GM12801 (cell line): ENCODE results near the gene COL2A1.

ENCODE experiments used
- TF ChIP-seq, protein P1 (sequence below): IDR thresholded peaks from one replicate; pipeline ENCODE4 v1.5.1; 2011; ENCODE audit warnings: control low read depth; ENCODE audit not compliant: insufficient read length; ENCODE audit errors: extremely low read depth

Gene COL2A1

DNA sequence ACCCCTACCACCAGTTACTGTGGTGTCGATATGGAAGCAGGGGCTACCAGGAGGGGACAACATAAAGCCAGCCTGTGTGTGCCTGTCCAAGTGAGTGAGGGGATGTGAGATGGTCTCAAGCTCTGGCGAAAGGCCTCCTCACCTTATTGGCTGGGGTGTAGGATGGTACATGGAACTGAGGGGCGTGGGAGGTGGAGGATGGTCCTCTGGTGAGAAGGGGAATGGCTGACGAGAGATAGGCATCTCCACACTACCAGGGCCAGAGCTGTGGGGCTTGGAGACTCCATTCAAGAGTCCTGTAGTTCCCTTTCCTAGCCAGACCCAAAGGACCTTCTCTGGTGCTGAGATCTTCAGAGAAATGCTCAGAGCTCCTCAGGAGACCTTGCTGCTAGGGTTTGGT is 32.5 kb upstream of the COL2A1 start:
- TF ChIP-seq, protein P1, sequence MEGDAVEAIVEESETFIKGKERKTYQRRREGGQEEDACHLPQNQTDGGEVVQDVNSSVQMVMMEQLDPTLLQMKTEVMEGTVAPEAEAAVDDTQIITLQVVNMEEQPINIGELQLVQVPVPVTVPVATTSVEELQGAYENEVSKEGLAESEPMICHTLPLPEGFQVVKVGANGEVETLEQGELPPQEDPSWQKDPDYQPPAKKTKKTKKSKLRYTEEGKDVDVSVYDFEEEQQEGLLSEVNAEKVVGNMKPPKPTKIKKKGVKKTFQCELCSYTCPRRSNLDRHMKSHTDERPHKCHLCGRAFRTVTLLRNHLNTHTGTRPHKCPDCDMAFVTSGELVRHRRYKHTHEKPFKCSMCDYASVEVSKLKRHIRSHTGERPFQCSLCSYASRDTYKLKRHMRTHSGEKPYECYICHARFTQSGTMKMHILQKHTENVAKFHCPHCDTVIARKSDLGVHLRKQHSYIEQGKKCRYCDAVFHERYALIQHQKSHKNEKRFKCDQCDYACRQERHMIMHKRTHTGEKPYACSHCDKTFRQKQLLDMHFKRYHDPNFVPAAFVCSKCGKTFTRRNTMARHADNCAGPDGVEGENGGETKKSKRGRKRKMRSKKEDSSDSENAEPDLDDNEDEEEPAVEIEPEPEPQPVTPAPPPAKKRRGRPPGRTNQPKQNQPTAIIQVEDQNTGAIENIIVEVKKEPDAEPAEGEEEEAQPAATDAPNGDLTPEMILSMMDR, result no peak

DNA sequence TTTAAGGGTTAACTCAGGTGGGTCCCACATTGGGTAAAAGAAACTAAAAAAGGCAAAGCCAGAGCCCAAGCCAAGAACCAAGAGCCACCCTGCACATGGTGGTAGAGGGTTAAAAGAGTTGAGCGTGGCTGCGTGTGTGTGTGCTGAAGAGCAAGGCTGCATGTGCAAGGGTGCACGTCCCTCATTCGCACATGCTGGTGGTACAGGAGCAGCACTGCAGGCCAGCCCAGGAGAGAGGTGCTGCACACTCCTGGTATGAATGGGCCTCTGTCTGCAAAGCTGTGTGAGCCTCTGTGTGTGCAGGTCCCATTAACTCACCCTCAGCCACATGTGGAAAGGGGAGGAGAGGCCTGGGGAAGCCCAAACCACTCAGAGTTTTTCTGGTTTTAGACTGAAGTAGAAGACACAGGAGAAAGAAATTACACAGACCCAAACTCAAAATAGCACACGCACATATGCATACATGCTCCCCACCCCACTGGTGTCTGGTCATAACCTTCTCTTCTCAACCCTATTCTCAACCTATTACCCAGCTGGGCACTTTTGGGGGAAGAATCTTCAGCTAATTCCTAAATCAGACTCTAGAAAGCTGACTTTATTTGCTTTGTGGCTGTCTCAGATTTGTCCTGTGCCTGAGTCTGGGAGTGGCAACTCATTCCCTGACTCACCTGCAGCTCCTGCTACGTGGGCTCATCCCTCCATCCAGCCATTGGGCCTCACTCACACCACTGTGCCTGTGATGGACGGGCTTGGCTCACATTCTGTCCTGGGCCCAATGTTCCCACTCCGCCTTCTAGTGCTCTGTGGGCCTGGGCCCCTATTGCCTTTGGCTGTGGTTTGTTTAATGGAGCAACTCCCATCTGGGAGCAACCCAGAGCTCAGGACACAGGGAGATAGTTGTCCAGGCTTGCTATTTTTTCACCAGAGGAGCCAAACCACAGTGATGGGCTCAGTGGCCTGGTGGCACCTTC is 30.8 kb upstream of the COL2A1 start:
- TF ChIP-seq, protein P1, result no peak

DNA sequence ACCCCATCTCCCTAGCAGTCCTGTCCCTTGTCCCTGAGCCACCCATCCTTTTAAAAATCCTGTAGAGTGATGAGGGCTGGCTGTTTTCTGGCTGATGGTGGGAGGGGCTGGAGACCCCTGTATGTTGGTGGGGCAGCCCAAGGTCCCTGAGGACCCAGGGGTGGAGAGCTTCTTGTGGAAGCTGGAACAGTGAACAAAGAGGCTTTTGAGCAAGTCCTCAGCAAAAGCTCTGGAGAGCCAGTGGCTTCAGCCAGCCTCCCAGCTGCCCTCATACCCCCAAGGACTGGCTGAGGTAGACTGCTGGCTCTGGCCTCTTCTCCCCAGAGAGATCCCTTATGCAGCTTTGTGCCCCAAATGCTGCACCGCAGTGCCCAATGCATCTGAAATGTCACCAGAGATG is 29.2 kb upstream of the COL2A1 start:
- TF ChIP-seq, protein P1, result no peak

DNA sequence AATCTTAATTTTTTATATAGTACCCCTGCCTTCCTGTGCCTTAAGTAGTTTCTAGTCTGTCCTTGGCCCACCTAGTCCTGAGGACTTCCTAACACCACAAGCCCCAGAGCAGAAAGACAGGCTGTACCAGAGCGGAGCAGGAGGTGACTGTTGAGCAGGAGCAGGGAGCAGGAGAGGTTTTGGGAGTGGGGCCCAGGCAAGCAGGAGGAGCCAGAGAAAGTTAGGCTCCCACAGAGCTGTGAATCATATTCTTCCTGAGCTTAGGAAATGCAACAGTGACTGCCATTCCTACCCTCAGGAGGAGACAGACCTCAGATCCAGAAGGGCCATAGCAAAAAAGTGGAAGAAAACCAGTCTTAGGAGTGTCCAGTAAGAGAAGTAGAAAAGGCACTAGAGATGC is 28.3 kb upstream of the COL2A1 start:
- TF ChIP-seq, protein P1, result no peak

DNA sequence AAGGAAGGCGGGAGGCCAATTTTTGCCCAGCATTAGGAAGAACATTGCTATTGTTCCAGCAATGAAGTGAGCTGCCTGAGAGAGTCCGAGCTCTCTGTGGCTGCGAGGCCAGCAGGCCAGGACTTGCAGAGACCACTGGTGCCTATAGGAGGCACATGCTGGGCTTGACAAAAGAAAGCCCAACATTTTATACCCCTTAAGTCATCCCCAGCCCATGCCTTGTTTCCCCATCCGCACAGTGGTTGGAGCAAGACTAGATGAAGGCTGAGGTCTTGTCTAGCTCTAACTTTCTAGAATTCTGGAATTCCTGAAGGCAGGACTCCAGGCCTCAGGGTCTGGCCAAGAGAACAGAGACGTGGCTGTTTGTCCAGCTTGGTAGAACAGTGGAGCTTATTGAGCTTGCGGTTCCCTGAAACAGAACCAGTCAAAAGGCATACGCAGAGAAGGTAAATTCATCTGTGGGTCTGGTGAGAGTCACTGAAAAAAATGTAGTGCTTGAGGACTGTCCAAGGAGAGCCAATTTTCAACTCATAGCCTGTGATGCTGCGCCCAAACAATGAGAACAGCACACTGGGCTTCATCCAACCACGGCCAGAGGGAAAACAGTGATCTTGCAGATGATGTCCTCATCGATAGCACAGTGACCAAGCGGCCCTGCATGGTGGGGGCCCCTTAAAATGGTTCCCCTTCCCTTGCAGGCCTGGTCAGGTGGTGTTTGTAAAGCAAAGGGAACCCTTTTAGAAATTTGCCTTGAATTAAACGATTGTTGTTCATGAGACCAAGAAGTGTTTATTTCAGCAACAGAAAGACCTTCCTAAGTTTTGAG is 27.1 kb upstream of the COL2A1 start:
- TF ChIP-seq, protein P1, result no peak

DNA sequence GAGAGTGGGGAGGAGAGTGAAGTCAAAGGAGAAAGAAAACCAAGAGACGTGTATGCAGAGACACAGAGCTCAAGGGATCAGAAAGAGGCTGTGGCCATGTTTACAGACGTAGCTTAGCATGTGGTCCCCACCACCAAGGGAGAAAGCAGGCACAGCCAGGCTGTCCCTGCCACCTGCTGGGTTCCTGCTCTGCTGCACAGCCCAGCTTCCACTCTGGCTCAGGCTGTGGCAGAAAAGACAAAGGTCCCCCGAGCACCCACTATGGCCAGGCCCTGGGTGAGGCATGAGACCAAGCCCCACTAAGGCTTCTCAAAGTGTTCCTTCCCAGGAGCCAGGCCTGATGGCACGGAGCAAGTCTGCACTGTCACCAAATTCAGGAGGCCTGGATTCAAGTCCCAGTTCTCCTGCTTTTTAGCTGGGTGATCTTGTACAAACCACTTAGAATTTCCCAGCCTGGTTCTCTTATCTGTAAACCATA is 25.9 kb upstream of the COL2A1 start:
- TF ChIP-seq, protein P1, result no peak
